Adrenal gland (tissue), 5 donors: Measurements from ENCODE around the gene NKAIN2.

Source experiments
- CTCF ChIP-seq, 6 experiments: fragments of 450-650 bp in 4 of 6; fragments of 200-600 bp in 2 of 6; sonication (generic) in 1 of 6; IDR thresholded peaks; 1 replicate in 5 of 6; 2 replicates in 1 of 6; pipeline versions ENCODE4 v1.5.1 to v1.8.0; 2016 to 2021; ENCODE audit warnings: antibody characterized with exemption in 6 of 6, mild to moderate bottlenecking in 2 of 6, moderate library complexity in 1 of 6
- POLR2A ChIP-seq, 2 donors: fragments of 450-650 bp; IDR thresholded peaks; one replicate each; pipeline ENCODE4 v1.6.1; 2017; ENCODE audit warnings: antibody characterized with exemption in 2 of 2, mild to moderate bottlenecking in 2 of 2, moderate library complexity in 1 of 2
- donor health status: DM: no; HTN: no; CAD: no.

- no peak for TF ChIP-seq CTCF (IDR thresholded peaks at IDR 0.05)
- no peak for TF ChIP-seq POLR2A (IDR thresholded peaks at IDR 0.05)
These were observed 422.7 kb downstream of the NKAIN2 start for GRCh38 chr6:124226396-124226795.
